CD4-positive, alpha-beta T cell treated with Interleukin-2 at 100 ng/mL for 4 hours (primary cell): Measurements from ENCODE around the gene LANCL2.
"Not testable (repeated sequence)": the region's sequence is repeated elsewhere in the genome, so short reads cannot be mapped to it uniquely, and the experiment has no call there.

Experiments used
- DNase-seq: peaks from one replicate; pipeline ENCODE4 v3.0.0-alpha.2; 2020; ENCODE audit warnings: low spot score

Gene LANCL2

GRCh38 chr7:55362927-55363326 is 2.2 kb upstream of the LANCL2 start:
- no peak for DNase-seq

- no peak for DNase-seq
Measured at GRCh38 chr7:55363386-55364170, 1.6 kb upstream of the LANCL2 start.

- peak; percentile 95 for DNase-seq
Measured at GRCh38 chr7:55365675-55366460, 731 bp downstream of the LANCL2 start.

- DNase-seq, result peak; percentile 21
Measured at GRCh38 chr7:55366461-55367070, 1.4 kb downstream of the LANCL2 start.

- no peak for DNase-seq
Measured at GRCh38 chr7:55367283-55367840, 2.2 kb downstream of the LANCL2 start.

- no peak for DNase-seq
Measured at GRCh38 chr7:55369427-55370400, 4.6 kb downstream of the LANCL2 start.

- no peak for DNase-seq
Measured at GRCh38 chr7:55374213-55374612, 9.1 kb downstream of the LANCL2 start.

GRCh38 chr7:55375237-55375636 is 10.1 kb downstream of the LANCL2 start:
- DNase-seq, result no peak

- DNase-seq, result no peak
Measured at GRCh38 chr7:55377162-55377817, 12.2 kb downstream of the LANCL2 start.

- no peak for DNase-seq
Measured at GRCh38 chr7:55379285-55379684, 14.1 kb downstream of the LANCL2 start.

GRCh38 chr7:55381189-55381588 is 16.1 kb downstream of the LANCL2 start:
- DNase-seq, result no peak

GRCh38 chr7:55381696-55382095 is 16.6 kb downstream of the LANCL2 start:
- no peak for DNase-seq

GRCh38 chr7:55382251-55382650 is 17.1 kb downstream of the LANCL2 start:
- DNase-seq, result no peak

GRCh38 chr7:55386541-55386940 is 21.4 kb downstream of the LANCL2 start:
- DNase-seq, result no peak

- no peak for DNase-seq
Measured at GRCh38 chr7:55387062-55387965, 22.2 kb downstream of the LANCL2 start.

GRCh38 chr7:55396233-55396785 is 31.2 kb downstream of the LANCL2 start:
- DNase-seq, result no peak

- no peak for DNase-seq
Measured at GRCh38 chr7:55397617-55398016, 32.5 kb downstream of the LANCL2 start.

- DNase-seq, result no peak
Measured at GRCh38 chr7:55400191-55400590, 35.1 kb downstream of the LANCL2 start.

- not testable (repeated sequence) for DNase-seq
Measured at GRCh38 chr7:55402506-55402905, 37.4 kb downstream of the LANCL2 start.
